AG04450 (cell line): ENCODE results near the gene SH3PXD2B. TPM values are rescaled to one million over a fixed set of nuclear protein-coding genes. Genes with fewer than 3 reads are reported as not detected.

Source experiments
- CTCF ChIA-PET: fragments of 300-600, 350-600 bp; formaldehyde crosslinking; extraction: SDS; loops from one replicate; lab custom pipeline; 2022; ENCODE audit warnings: antibody characterized with exemption, inconsistent platforms; lab: Charles Lee
- POLR2A ChIA-PET: fragments of 350-600 bp; formaldehyde crosslinking; extraction: SDS; loops from one replicate; lab custom pipeline; 2021; ENCODE audit warnings: antibody characterized with exemption, inconsistent platforms; lab: Yijun Ruan, JAX
- DNase-seq: peaks from one replicate; pipeline ENCODE4 v3.0.0-alpha.2; 2011; ENCODE audit warnings: low read depth, low spot score
- H3K27ac ChIP-seq: one replicate; pipeline ENCODE4 v1.5.1; 2012; ENCODE audit warnings: low read depth, low read length, control low read depth
- H3K27me3 ChIP-seq: one replicate; pipeline ENCODE4 v1.6.0; 2012; ENCODE audit warnings: low read length; ENCODE audit not compliant: control insufficient read depth, insufficient read depth
- H3K4me3 ChIP-seq: 2 replicates; pipeline ENCODE4 v1.5.1; 2011; ENCODE audit warnings: mild to moderate bottlenecking, low read depth, low read length, control low read depth
- H3K9me3 ChIP-seq: 2 replicates; pipeline ENCODE4 v1.5.1; 2012; ENCODE audit warnings: low read length; ENCODE audit not compliant: control insufficient read depth, insufficient read depth
- polyA plus RNA-seq: library from polyadenylated mRNA; depleted of rRNA; stranded (reverse); fragments of >200 nt; gene quantifications from 2 replicates; pipeline ENCODE4 v1.2.3, GENCODE V29; 2011
- TF ChIP-seq, protein P1 (sequence below): IDR thresholded peaks from 2 replicates; pipeline ENCODE4 v1.5.1; 2011; ENCODE audit warnings: low read depth, low read length, control low read depth, inconsistent platforms

Gene SH3PXD2B
- polyA plus RNA-seq, 1 experiment, result 39.1 TPM

DNA sequence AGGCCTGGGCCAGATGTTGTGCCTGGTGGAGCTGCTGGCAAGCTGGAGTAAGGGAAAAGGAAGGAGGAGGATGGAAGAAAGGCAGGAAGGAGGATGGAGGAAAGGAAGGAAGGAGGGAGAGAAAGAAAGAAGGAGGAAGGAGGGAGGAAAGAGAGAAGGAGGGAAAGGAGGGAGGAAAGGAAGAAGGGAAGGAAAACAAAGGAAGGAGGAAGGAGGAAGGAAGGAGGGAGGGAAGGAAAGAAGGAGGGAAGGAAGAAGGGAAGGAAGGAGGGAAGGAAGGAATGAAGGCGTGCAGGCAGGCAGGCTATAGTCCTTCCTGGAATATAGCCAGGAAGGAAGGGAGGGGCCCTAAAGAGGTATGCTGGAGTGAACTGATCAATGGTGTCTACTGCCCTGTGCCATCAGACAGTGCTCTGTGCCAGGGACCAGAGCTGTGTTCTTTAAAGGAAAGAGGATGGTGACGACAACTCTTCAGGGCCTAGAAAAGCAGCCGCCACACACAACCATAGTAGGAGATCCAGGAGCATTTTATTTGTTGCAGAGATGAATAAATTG, 109.4 kb downstream of the SH3PXD2B start:
- CTCF ChIA-PET, result no interaction called here
- Histone ChIP-seq H3K27me3 (no peaks in the 10 kb centered on the region), H3K4me3 (no peak overlapping the region), H3K9me3 (no peaks in the 10 kb centered on the region), H3K27ac (no peak overlapping the region)
- no peak for DNase-seq
- POLR2A ChIA-PET, result no interaction called here
- TF ChIP-seq, protein P1, sequence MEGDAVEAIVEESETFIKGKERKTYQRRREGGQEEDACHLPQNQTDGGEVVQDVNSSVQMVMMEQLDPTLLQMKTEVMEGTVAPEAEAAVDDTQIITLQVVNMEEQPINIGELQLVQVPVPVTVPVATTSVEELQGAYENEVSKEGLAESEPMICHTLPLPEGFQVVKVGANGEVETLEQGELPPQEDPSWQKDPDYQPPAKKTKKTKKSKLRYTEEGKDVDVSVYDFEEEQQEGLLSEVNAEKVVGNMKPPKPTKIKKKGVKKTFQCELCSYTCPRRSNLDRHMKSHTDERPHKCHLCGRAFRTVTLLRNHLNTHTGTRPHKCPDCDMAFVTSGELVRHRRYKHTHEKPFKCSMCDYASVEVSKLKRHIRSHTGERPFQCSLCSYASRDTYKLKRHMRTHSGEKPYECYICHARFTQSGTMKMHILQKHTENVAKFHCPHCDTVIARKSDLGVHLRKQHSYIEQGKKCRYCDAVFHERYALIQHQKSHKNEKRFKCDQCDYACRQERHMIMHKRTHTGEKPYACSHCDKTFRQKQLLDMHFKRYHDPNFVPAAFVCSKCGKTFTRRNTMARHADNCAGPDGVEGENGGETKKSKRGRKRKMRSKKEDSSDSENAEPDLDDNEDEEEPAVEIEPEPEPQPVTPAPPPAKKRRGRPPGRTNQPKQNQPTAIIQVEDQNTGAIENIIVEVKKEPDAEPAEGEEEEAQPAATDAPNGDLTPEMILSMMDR, result no peak

DNA sequence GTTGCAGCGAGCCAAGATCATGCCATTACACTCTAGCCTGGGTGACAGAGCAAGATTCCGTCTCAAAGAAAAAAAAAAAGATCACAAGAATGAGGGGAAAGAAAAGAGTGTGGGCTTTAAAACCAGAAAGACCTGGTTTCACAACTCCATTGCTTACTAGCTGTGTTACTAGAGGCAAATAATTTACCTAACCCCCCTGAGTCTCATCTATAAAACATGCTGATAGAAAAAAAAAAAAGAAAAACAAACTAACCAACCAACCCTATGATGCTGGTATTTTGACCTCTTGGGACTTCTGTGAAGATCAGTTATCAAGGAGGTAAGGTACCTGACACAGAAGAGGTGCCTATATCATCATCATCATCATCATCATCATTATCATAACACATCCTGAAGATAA, 110.6 kb downstream of the SH3PXD2B start:
- POLR2A ChIA-PET, result no interaction called here
- H3K9me3 ChIP-seq, result no peaks in the 10 kb centered on the region; the same call in 1 of the 2 replicates
- TF ChIP-seq, protein P1, result no peak
- CTCF ChIA-PET, result interaction anchor here (0.5 to 1.0 kb wide), 2 partner anchors 27 to 49 kb away, joined by 3 to 4 read pairs; no protein-coding TSS in a partner anchor
- no peak overlapping the region for H3K27ac ChIP-seq
- no peak for DNase-seq
- H3K27me3 ChIP-seq, result no peaks in the 10 kb centered on the region
- H3K4me3 ChIP-seq, result no peak overlapping the region

DNA sequence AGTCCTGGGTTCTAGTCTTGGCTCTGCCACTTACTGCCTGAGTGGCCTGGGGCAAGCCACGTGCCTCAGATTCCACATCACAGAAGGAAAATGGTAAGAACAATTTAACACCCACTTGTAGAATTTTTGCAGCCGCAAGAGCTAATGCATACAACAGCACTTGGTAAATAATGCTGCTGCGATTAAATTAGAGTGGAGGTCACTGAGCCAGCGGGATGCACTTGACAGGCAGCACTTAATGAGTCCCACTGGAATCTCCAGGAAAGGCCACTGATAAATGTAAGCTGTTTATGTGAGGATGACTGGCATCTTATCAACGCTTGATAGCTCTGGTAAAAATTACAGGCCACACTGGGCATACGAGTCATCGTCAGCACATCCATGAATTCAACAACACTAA, 111.4 kb downstream of the SH3PXD2B start:
- no peak for DNase-seq
- ChIA-PET POLR2A (interaction anchor here (0.6 kb wide), 1 partner anchor 15 kb away, joined by 13 read pairs; no protein-coding TSS in a partner anchor), CTCF (interaction anchor here (1.0 kb wide), 1 partner anchor 28 kb away, joined by 3 read pairs; no protein-coding TSS in a partner anchor)
- Histone ChIP-seq H3K27me3 (no peaks in the 10 kb centered on the region), H3K27ac (no peak overlapping the region), H3K4me3 (no peak overlapping the region), H3K9me3 (no peaks in the 10 kb centered on the region; the same call in 1 of the 2 replicates)
- TF ChIP-seq, protein P1, result no peak

DNA sequence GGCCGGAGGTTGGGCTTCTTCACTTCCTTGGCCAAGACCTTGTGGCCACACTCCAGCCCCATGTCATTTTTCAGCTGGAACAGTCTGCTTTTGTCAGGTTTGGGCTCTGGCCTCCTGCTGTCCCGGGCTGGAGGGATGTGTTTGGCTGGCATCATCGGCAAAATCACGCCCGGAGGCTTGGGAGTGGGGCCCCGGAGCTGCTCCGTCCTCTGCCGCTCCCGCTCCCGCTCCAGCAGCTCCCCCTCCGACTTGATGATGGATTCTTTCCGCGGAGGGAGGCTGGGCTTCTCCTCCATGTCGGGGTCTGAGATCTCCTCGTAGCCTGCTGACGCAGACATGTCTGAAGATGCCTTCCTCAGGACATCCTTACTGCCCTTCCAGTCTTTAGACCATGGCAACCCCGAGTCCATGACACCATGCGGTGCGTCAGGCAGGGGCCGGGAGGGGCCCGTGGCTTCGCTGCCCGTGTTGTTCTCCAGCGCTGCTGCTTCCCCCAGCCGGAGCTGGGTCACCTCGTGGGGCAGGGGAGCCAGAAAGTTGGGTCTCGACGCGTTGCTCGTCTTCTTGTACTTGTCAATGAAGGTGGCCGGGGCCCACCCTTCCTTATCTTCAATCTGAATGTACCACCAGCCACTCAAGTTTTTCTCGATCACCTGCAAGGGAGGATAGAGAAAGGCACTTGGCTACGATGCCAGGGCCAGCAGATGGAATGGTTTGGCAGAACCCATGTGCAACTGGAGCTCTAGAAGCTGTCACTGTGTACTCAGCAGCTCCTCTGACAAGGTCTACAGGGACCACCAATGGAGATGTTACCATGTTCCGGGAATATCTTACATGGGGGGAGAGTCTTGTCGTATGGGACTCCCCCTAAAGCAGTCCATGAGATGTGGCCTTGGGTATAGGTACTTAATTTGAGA, 114.8 kb downstream of the SH3PXD2B start:
- H3K9me3 ChIP-seq, result no peaks in the 10 kb centered on the region; the same call in 1 of the 2 replicates
- H3K27me3 ChIP-seq, result no peaks in the 10 kb centered on the region
- no peak overlapping the region for H3K27ac ChIP-seq
- H3K4me3 ChIP-seq, result no peak overlapping the region
- ChIA-PET POLR2A (no interaction called here), CTCF (interaction anchor here (0.6 kb wide), 1 partner anchor 122 kb away, joined by 3 read pairs; no protein-coding TSS in a partner anchor)
- TF ChIP-seq, protein P1, result no peak
- DNase-seq, result no peak
